HL-60 (cell line): Measurements from ENCODE around the gene UXS1.
A peak's percentile ranks its signal among the peaks of the same experiment; 100 is the strongest.

Source experiments
- DNase-seq, 2 experiments: peaks; one replicate each; pipeline ENCODE4 v3.0.0-alpha.2; 2010 to 2020; ENCODE audit warnings: low read depth in 1 of 2, low spot score in 1 of 2
- H3K27ac ChIP-seq: fragments of 250-450 bp; sonication (Bioruptor Pico); replicated peaks from 2 replicates; pipeline ENCODE4 v1.5.1; 2020; ENCODE audit warnings: mild to moderate bottlenecking, moderate library complexity
- H3K27me3 ChIP-seq: fragments of 250-450 bp; sonication (Bioruptor Pico); 2 replicates; pipeline ENCODE4 v1.5.1; 2021; ENCODE audit warnings: mild to moderate bottlenecking, moderate library complexity; ENCODE audit not compliant: insufficient read depth, poor library complexity, severe bottlenecking
- H3K4me3 ChIP-seq: replicated peaks from 2 replicates; pipeline ENCODE4 v1.5.1; 2011; ENCODE audit warnings: mild to moderate bottlenecking, control low read depth, low read length; ENCODE audit not compliant: insufficient read depth
- GABPA ChIP-seq: IDR thresholded peaks from 2 replicates; pipeline ENCODE4 v1.6.1; 2012; ENCODE audit warnings: low read depth
- POLR2AphosphoS5 ChIP-seq: IDR thresholded peaks from 2 replicates; pipeline ENCODE4 v1.6.1; 2012; ENCODE audit warnings: low read depth
- SPI1 ChIP-seq: IDR thresholded peaks from 2 replicates; pipeline ENCODE4 v1.6.1; 2012; ENCODE audit warnings: low read depth, mild to moderate bottlenecking, borderline replicate concordance
- TF ChIP-seq, protein P1 (sequence below): IDR thresholded peaks from 2 replicates; pipeline ENCODE4 v1.6.1; 2012; ENCODE audit warnings: low read depth; ENCODE audit not compliant: insufficient replicate concordance
- TF ChIP-seq, protein P2 (sequence below): IDR thresholded peaks from one replicate; pipeline ENCODE4 v1.5.1; 2011; ENCODE audit warnings: low read length, control low read depth, inconsistent platforms; ENCODE audit not compliant: insufficient read depth

The UXS1 gene

DNA sequence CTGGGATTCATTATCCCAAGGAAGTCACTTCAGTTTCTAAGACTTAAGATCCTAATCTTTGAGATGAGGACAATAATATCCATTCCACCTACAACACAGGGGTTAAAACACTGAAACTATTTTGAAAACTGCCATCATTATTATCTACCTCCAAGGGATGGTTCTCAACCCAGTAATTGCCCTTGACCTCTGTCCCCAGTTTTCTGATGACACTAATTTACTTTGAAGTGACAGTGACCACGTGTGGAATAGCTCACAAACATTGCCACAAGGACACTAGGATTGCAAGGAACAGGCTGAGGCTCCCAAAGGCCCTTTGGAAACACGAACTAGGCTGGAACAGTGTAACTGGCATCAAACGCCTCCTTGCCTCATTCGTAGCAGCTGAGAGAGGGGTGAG lies 78.4 kb downstream of the UXS1 start:
- no peaks in the 10 kb centered on the region for H3K27me3 ChIP-seq
- TF ChIP-seq POLR2AphosphoS5 (no peak), GABPA (no peak)
- TF ChIP-seq, protein P1, sequence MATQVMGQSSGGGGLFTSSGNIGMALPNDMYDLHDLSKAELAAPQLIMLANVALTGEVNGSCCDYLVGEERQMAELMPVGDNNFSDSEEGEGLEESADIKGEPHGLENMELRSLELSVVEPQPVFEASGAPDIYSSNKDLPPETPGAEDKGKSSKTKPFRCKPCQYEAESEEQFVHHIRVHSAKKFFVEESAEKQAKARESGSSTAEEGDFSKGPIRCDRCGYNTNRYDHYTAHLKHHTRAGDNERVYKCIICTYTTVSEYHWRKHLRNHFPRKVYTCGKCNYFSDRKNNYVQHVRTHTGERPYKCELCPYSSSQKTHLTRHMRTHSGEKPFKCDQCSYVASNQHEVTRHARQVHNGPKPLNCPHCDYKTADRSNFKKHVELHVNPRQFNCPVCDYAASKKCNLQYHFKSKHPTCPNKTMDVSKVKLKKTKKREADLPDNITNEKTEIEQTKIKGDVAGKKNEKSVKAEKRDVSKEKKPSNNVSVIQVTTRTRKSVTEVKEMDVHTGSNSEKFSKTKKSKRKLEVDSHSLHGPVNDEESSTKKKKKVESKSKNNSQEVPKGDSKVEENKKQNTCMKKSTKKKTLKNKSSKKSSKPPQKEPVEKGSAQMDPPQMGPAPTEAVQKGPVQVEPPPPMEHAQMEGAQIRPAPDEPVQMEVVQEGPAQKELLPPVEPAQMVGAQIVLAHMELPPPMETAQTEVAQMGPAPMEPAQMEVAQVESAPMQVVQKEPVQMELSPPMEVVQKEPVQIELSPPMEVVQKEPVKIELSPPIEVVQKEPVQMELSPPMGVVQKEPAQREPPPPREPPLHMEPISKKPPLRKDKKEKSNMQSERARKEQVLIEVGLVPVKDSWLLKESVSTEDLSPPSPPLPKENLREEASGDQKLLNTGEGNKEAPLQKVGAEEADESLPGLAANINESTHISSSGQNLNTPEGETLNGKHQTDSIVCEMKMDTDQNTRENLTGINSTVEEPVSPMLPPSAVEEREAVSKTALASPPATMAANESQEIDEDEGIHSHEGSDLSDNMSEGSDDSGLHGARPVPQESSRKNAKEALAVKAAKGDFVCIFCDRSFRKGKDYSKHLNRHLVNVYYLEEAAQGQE, result no peak

DNA sequence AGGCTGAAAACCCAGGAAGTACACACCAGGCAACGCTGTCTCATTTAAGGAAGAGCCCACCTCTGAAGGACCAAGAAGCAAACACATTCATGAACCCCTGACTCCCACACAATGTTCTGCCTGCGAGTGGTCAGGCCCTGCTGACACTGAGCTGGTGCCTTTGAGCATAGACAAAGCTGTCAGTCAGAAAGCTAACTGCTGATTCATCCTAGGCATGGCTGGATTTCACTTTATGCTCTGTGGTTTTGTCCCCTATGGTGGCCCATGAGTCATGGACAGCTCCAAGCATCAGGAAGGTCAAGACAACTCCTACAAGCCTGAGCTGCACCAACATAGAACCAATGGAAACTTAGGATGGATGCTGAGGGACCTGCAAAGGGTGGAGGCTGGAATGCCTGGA lies 78.9 kb downstream of the UXS1 start:
- no peak overlapping the region for H3K27ac ChIP-seq
- no peak for TF ChIP-seq GABPA
- no peak for TF ChIP-seq POLR2AphosphoS5
- TF ChIP-seq, protein P1, result no peak
- TF ChIP-seq, protein P2, sequence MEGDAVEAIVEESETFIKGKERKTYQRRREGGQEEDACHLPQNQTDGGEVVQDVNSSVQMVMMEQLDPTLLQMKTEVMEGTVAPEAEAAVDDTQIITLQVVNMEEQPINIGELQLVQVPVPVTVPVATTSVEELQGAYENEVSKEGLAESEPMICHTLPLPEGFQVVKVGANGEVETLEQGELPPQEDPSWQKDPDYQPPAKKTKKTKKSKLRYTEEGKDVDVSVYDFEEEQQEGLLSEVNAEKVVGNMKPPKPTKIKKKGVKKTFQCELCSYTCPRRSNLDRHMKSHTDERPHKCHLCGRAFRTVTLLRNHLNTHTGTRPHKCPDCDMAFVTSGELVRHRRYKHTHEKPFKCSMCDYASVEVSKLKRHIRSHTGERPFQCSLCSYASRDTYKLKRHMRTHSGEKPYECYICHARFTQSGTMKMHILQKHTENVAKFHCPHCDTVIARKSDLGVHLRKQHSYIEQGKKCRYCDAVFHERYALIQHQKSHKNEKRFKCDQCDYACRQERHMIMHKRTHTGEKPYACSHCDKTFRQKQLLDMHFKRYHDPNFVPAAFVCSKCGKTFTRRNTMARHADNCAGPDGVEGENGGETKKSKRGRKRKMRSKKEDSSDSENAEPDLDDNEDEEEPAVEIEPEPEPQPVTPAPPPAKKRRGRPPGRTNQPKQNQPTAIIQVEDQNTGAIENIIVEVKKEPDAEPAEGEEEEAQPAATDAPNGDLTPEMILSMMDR, result no peak
- TF ChIP-seq SPI1, result no peak
- DNase-seq, result peak in 1 of 2 experiments; percentile 6

More for the DNA sequence above, 78.4 kb downstream of the UXS1 start:
- no peak for DNase-seq
- Histone ChIP-seq H3K27ac (no peak overlapping the region), H3K4me3 (no peak overlapping the region)

DNA sequence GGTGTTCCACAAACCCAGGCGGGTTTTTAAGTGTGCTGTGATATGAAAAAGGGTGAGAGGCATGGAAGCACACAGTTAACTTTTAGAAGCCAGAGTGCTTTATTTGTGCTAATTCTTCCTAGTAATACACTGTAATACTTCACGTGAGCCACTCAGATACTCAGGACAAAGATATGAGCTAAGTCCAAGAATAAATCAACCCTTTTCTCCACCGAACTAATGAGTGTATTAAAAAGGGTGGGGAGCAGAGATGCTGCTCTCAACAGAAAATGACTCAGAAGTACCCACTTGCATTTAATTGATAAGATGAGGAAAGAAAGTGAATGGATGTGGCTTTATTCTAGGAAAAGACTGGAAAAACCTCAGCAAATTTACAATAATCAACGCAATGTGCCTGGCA lies 79.9 kb downstream of the UXS1 start:
- no peaks in the 10 kb centered on the region for H3K27me3 ChIP-seq
- no peak overlapping the region for H3K27ac ChIP-seq
- H3K4me3 ChIP-seq, result no peak overlapping the region
- DNase-seq, result no peak
- TF ChIP-seq SPI1, result no peak
- TF ChIP-seq, protein P1, result no peak
- TF ChIP-seq, protein P2, result no peak
- TF ChIP-seq POLR2AphosphoS5, result no peak
- TF ChIP-seq GABPA, result no peak

More for the DNA sequence above, 78.9 kb downstream of the UXS1 start:
- Histone ChIP-seq H3K27me3 (no peaks in the 10 kb centered on the region), H3K4me3 (no peak overlapping the region)
